Measurements from ENCODE around the gene TENT5C.

TENT5C gene

GRCh38 chr1:117653732-117654492 lies 48.1 kb downstream of the TENT5C start:
- H3K4me3 ChIP-seq (ENCODE audit: low read depth, low read length) = no peak overlapping the region
- no peak for TF ChIP-seq CTCF (IDR thresholded peaks at IDR 0.05; ENCODE audit: low read depth, low read length)
- H3K36me3 ChIP-seq = no peaks in the 10 kb centered on the region
- peaks cover 3% of the 10 kb centered on the region; the same call in 1 of the 2 replicates for H3K4me1 ChIP-seq
- DNase-seq = no peak
- no peaks in the 10 kb centered on the region for H3K9me3 ChIP-seq
- no peaks in the 10 kb centered on the region for H3K27me3 ChIP-seq

GRCh38 chr1:117654493-117655219 lies 48.8 kb downstream of the TENT5C start:
- H3K36me3 ChIP-seq = no peaks in the 10 kb centered on the region
- no peak for TF ChIP-seq CTCF (IDR thresholded peaks at IDR 0.05; ENCODE audit: low read depth, low read length)
- H3K4me3 ChIP-seq (ENCODE audit: low read depth, low read length) = no peak overlapping the region
- H3K9me3 ChIP-seq = no peaks in the 10 kb centered on the region
- no peak for DNase-seq
- no peaks in the 10 kb centered on the region for H3K27me3 ChIP-seq
- peaks cover 3% of the 10 kb centered on the region; the same call in 1 of the 2 replicates for H3K4me1 ChIP-seq

- Histone ChIP-seq H3K9me3 (no peaks in the 10 kb centered on the region), H3K27me3 (no peaks in the 10 kb centered on the region), H3K4me1 (peaks cover 3% of the 10 kb centered on the region; the same call in 1 of the 2 replicates), H3K36me3 (no peaks in the 10 kb centered on the region), H3K4me3 (ENCODE audit: low read depth, low read length) (no peak overlapping the region)
- peak; percentile 27 for DNase-seq
- no peak for TF ChIP-seq CTCF (IDR thresholded peaks at IDR 0.05; ENCODE audit: low read depth, low read length)
Measured at GRCh38 chr1:117655220-117655577, 49.4 kb downstream of the TENT5C start.

GRCh38 chr1:117656202-117656641 lies 50.4 kb downstream of the TENT5C start:
- no peak for DNase-seq
- peaks cover 3% of the 10 kb centered on the region; the same call in 1 of the 2 replicates for H3K4me1 ChIP-seq
- no peaks in the 10 kb centered on the region for H3K9me3 ChIP-seq
- no peaks in the 10 kb centered on the region for H3K36me3 ChIP-seq
- H3K4me3 ChIP-seq (ENCODE audit: low read depth, low read length) = no peak overlapping the region
- no peak for TF ChIP-seq CTCF (IDR thresholded peaks at IDR 0.05; ENCODE audit: low read depth, low read length)
- H3K27me3 ChIP-seq = no peaks in the 10 kb centered on the region

GRCh38 chr1:117657031-117657430 lies 51.2 kb downstream of the TENT5C start:
- no peak for TF ChIP-seq CTCF (IDR thresholded peaks at IDR 0.05; ENCODE audit: low read depth, low read length)
- H3K9me3 ChIP-seq = no peaks in the 10 kb centered on the region
- no peak overlapping the region for H3K4me3 ChIP-seq (ENCODE audit: low read depth, low read length)
- H3K36me3 ChIP-seq = no peaks in the 10 kb centered on the region
- H3K4me1 ChIP-seq = peaks cover 3% of the 10 kb centered on the region; the same call in 1 of the 2 replicates
- no peak for DNase-seq
- no peaks in the 10 kb centered on the region for H3K27me3 ChIP-seq

Measured in BE2C (cell line).